Measurements from ENCODE around the gene CSRP1. TPM values are rescaled to one million over a fixed set of nuclear protein-coding genes. Genes with fewer than 3 reads are reported as not detected.
"Not testable (repeated sequence)": the region's sequence is repeated elsewhere in the genome, so short reads cannot be mapped to it uniquely, and the experiment has no call there.

CSRP1 gene
- total and polyA plus RNA-seq, 2 donors from 2014 or later: 211 to 236 TPM

- no peak for FAIRE-seq
- intact Hi-C loops (cut with DNase I): no loop called here
These were observed 18.4 kb upstream of the CSRP1 start for GRCh38 chr1:201525193-201525778.

GRCh38 chr1:201520046-201520575, 13.2 kb upstream of the CSRP1 start:
- DNase-seq; FAIRE-seq; H3K27me3 ChIP-seq (ENCODE audit: control insufficient read depth, insufficient read depth, low read length); intact Hi-C loops (cut with DNase I); H3K36me3 ChIP-seq (ENCODE audit: control insufficient read depth in 2 of 3, insufficient read depth in 3 of 3, low read length in 3 of 3); H3K27ac ChIP-seq (ENCODE audit: low read depth in 2 of 2, low read length in 2 of 2); H3K9ac ChIP-seq (ENCODE audit: low read length in 3 of 3); H3K9me3 ChIP-seq (ENCODE audit: control insufficient read depth in 2 of 3, insufficient read depth in 1 of 3, low read length in 3 of 3); H3K4me1 ChIP-seq (ENCODE audit: control insufficient read depth in 2 of 3, insufficient read depth in 2 of 3, low read depth in 1 of 3, low read length in 3 of 3); H3K4me3 ChIP-seq (ENCODE audit: low read length in 3 of 3): not testable (repeated sequence)

More at GRCh38 chr1:201525193-201525778, 18.4 kb upstream of the CSRP1 start:
- H3K36me3 ChIP-seq (ENCODE audit: control insufficient read depth in 2 of 3, insufficient read depth in 3 of 3, low read length in 3 of 3): no peaks in the 10 kb centered on the region
- no peak for DNase-seq
- H3K9me3 ChIP-seq (ENCODE audit: control insufficient read depth in 2 of 3, insufficient read depth in 1 of 3, low read length in 3 of 3): no peaks in the 10 kb centered on the region
- H3K27me3 ChIP-seq (ENCODE audit: control insufficient read depth, insufficient read depth, low read length): no peaks in the 10 kb centered on the region
- no peak overlapping the region for H3K27ac ChIP-seq (ENCODE audit: low read depth in 2 of 2, low read length in 2 of 2)
- H3K4me3 ChIP-seq (ENCODE audit: low read length in 3 of 3): no peak overlapping the region
- no peak overlapping the region for H3K9ac ChIP-seq (ENCODE audit: low read length in 3 of 3)
- no peak for TF ChIP-seq CTCF (IDR thresholded peaks at IDR 0.05; ENCODE audit: borderline replicate concordance, extremely low read depth, insufficient read depth)
- H3K4me1 ChIP-seq (ENCODE audit: control insufficient read depth in 2 of 3, insufficient read depth in 2 of 3, low read depth in 1 of 3, low read length in 3 of 3): no peaks in the 10 kb centered on the region

GRCh38 chr1:201518071-201518470, 11.1 kb upstream of the CSRP1 start:
- no peak overlapping the region for H3K4me3 ChIP-seq (ENCODE audit: low read length in 3 of 3)
- H3K27ac ChIP-seq (ENCODE audit: low read depth in 2 of 2, low read length in 2 of 2): no peak overlapping the region
- FAIRE-seq (no peak), DNase-seq (no peak)
- no peaks in the 10 kb centered on the region for H3K36me3 ChIP-seq (ENCODE audit: control insufficient read depth in 2 of 3, insufficient read depth in 3 of 3, low read length in 3 of 3)
- TF ChIP-seq CTCF (IDR thresholded peaks at IDR 0.05; ENCODE audit: borderline replicate concordance, extremely low read depth, insufficient read depth): no peak
- H3K9me3 ChIP-seq (ENCODE audit: control insufficient read depth in 2 of 3, insufficient read depth in 1 of 3, low read length in 3 of 3): no peaks in the 10 kb centered on the region
- H3K4me1 ChIP-seq (ENCODE audit: control insufficient read depth in 2 of 3, insufficient read depth in 2 of 3, low read depth in 1 of 3, low read length in 3 of 3): no peaks in the 10 kb centered on the region
- no peaks in the 10 kb centered on the region for H3K27me3 ChIP-seq (ENCODE audit: control insufficient read depth, insufficient read depth, low read length)
- H3K9ac ChIP-seq (ENCODE audit: low read length in 3 of 3): no peak overlapping the region
- intact Hi-C loops (cut with DNase I): loop anchor here (10.0 kb wide), 1 partner anchor 73 kb away; no protein-coding TSS in a partner anchor

GRCh38 chr1:201517631-201518030, 10.7 kb upstream of the CSRP1 start:
- Histone ChIP-seq H3K36me3 (ENCODE audit: control insufficient read depth in 2 of 3, insufficient read depth in 3 of 3, low read length in 3 of 3) (no peaks in the 10 kb centered on the region), H3K9me3 (ENCODE audit: control insufficient read depth in 2 of 3, insufficient read depth in 1 of 3, low read length in 3 of 3) (no peaks in the 10 kb centered on the region), H3K9ac (ENCODE audit: low read length in 3 of 3) (no peak overlapping the region), H3K4me1 (ENCODE audit: control insufficient read depth in 2 of 3, insufficient read depth in 2 of 3, low read depth in 1 of 3, low read length in 3 of 3) (peaks cover 0 to 3% (median 2%) of the 10 kb centered on the region in 3 donors), H3K27me3 (ENCODE audit: control insufficient read depth, insufficient read depth, low read length) (no peaks in the 10 kb centered on the region), H3K4me3 (ENCODE audit: low read length in 3 of 3) (no peak overlapping the region), H3K27ac (ENCODE audit: low read depth in 2 of 2, low read length in 2 of 2) (no peak overlapping the region)
- DNase-seq (no peak), FAIRE-seq (no peak)
- intact Hi-C loops (cut with DNase I): loop anchor here (10.0 kb wide), 1 partner anchor 73 kb away; no protein-coding TSS in a partner anchor
- no peak for TF ChIP-seq CTCF (IDR thresholded peaks at IDR 0.05; ENCODE audit: borderline replicate concordance, extremely low read depth, insufficient read depth)
